Nasal cavity respiratory epithelium epithelial cell of viscerocranial mucosa (primary cell): ENCODE data around the gene TULP1. TPM values are rescaled to one million over a fixed set of nuclear protein-coding genes. Genes with fewer than 3 reads are reported as not detected.

Experiments
- total RNA-seq: library from RNA; depleted of rRNA; stranded (reverse); fragments of >200 nt; gene quantifications from 2 replicates; pipeline ENCODE4 v1.2.3, GENCODE V29; 2014

The TULP1 gene
- total RNA-seq = not detected in 2 replicates

DNA sequence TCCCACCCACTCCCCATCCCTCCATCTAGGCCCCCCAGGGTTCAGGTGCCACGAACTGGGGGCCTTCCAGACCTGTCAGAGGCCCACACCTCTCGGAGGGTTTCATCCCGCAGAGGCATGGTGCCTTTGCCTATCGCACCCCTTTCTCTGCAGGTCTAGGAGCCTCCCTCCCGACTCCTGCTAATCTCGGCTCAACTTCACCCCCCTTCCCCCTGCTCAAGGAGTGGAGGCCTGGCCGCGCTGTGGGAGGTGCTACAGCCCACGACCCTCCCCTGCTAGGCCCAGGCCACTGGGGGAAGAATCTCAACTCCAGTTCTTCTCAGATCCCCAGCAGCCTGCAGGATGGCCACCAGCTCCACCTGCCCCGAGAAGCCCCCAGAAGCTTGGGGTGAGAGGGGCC is at the start of gene TULP1:
Gene TULP1 (minus strand): TSS at position 157 of the 400 bp plus-strand sequence. CDS start 38 bp downstream, at position 119.

DNA sequence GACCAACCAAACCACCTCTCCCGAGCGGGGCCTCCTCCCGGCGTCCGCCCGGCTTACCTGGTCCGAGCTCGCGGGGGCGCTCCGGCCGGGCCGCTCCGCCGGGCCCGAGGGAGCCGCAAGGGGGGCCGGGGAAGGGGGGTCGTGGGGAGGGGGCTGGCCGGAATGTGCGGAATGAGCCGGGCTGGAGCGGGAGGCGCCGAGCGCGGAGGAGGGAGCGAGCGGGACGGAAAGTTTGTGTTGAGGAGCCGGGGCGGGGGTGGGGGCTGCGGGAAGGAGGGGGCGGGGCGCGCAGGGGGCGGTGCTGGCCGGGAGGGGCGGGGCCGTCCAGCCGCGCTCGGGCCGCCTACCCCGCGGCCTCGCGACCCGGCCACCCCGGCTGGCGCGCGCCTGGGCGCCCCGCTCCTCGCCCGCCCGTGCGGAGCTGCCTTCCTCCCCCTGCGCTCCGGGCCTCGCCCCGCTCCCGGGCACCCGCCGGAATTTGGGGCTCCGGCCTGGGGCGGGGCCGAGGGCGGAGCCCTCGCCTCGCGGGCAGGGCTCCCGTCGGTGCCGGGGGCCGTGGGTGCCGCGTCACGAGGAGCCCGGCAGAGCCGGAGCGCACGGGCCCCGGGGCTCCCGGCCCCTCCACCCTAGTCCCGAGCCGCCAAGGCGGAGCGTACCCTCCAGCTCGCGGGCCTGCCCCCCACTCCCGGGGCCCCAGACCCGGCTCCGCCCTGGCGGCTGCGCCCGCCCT is 15.7 kb downstream of the TULP1 start, which contains the start of gene TEAD3:
Gene TEAD3 (minus strand): TSS at position 239 of the 730 bp plus-strand sequence.

DNA sequence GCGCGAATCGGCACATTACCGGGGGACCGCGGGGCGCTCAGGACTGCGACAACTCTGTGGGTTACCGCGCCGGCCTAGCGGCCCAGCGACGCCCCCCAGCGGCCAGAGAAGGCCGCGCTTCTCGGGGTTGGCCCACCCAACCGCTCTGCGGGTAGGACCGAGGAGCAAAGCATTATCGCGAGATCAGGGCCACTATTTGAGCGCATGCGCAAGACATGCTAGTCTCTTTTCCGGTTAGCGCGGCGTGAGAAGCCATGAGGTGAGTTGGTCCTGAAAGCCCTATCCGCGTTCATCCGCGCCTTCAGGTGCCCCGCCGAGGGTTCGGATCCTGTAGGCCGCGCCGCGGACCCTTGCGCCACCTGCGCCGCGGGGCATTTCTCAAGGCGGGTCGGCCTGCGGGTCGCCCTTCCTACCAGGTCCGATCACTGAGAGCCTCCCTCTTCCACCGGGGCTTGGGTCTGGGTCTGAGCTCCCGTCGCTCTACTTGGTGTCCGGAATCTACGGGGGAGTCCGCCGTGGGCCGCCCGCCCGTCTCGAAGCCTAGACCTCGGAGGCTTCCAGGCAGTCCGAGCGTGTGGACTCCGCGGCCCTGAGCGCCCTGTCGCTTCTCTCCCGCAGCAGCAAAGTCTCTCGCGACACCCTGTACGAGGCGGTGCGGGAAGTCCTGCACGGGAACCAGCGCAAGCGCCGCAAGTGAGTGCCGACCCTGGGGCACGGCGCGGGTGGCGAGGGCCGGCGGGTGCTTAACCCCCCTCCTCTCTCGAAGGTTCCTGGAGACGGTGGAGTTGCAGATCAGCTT is 44.3 kb downstream of the TULP1 start, which contains the start of gene RPL10A:
Gene RPL10A (plus strand): TSS at position 221 of the 799 bp plus-strand sequence. CDS start 34 bp downstream, at position 255.

DNA sequence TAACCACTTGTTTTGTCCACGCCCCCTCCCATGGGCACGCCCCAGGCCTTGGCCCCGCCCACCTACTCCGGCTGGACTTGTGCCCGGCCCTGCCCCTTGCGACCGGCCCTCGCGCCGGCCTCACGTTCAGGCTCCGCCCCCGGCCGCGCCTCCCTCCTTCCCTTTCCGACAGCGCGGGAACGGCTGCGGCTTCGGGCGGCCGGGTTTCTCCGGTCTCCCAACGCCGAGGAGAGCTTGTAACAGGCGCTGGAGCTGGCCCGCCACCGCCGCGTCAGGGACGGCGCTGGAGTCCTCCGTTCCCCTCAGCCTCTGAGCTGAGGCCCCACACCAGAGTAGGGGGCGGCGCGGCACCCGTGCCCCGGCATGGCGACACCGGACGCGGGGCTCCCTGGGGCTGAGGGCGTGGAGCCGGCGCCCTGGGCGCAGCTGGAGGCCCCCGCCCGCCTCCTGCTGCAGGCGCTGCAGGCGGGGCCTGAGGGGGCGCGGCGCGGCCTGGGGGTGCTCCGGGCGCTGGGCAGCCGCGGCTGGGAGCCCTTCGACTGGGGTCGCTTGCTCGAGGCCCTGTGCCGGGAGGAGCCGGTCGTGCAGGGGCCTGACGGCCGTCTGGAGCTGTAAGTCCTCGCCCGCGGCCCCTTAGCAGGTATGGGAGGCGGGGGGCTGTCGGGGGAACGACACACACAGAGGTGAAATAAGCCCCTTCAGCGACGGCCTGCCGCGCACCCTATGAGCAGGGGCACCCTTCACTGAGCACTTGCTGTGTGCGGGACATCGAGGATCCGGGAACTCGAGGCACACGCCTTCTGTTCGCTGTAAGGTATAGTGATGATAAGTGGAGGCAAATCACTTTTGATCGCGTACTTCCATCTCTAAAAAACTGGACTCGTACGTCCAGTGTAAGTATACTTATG is 60.3 kb downstream of the TULP1 start, which contains the start of gene FANCE:
Gene FANCE (plus strand): TSS at position 156 of the 908 bp plus-strand sequence. CDS start 208 bp downstream, at position 364.

Other genes starting within 250 kb of the TULP1 start
- gene DEF6, start 215.1 kb downstream of the TULP1 start, total RNA-seq = 23.2 and 24.6 TPM in 2 replicates
- 10.6 and 34.4 TPM in 2 replicates for gene PPARD, start 170.3 kb downstream of the TULP1 start, total RNA-seq
- gene FANCE, start 60.6 kb downstream of the TULP1 start, total RNA-seq = 49.6 and 52.0 TPM in 2 replicates
- 1,534 and 1,863 TPM in 2 replicates for gene RPL10A, start 44.5 kb downstream of the TULP1 start, total RNA-seq
- gene TEAD3, start 15.8 kb downstream of the TULP1 start, total RNA-seq = 6.5 and 18.9 TPM in 2 replicates
- 35.2 and 131 TPM in 2 replicates for gene FKBP5, start 176.0 kb upstream of the TULP1 start, total RNA-seq
- 0.57 and 1.0 TPM in 2 replicates for gene ARMC12, start 224.1 kb upstream of the TULP1 start, total RNA-seq